ENCODE results near the gene ABHD11.

GRCh38 chr7:73769481-73770001, 30.9 kb upstream of the ABHD11 start:
- TF ChIP-seq POLR2AphosphoS5 (IDR thresholded peaks at IDR 0.05; ENCODE audit: low read depth, low read length) (no peak), POLR2A (IDR thresholded peaks at IDR 0.05; ENCODE audit: low read depth, low read length) (no peak), TAF1 (IDR thresholded peaks at IDR 0.05; ENCODE audit: low read depth, low read length) (no peak), SPI1 (IDR thresholded peaks at IDR 0.05; ENCODE audit: low read depth, low read length) (no peak), POU2F2 (IDR thresholded peaks at IDR 0.05; ENCODE audit: low read depth, low read length) (no peak)

All from GM12891 (cell line).